Large intestine (tissue), 3 donors: ENCODE data around the gene NEUROD4. TPM values are rescaled to one million over a fixed set of nuclear protein-coding genes. Genes with fewer than 3 reads are reported as not detected.

Experiments used
- DNase-seq, 2 donors: peaks; one replicate each; pipeline versions ENCODE4 v3.0.0 to v3.0.0-alpha.2; 2013
- H3K27ac ChIP-seq: one replicate; pipeline ENCODE4 v1.5.1; 2013; ENCODE audit warnings: low read length
- H3K27me3 ChIP-seq: 2 replicates; pipeline ENCODE4 v1.6.1; 2013; ENCODE audit warnings: low read length; ENCODE audit not compliant: control insufficient read depth, insufficient read depth
- H3K36me3 ChIP-seq: 2 replicates; pipeline ENCODE4 v1.6.1; 2013; ENCODE audit warnings: low read length; ENCODE audit not compliant: control insufficient read depth, insufficient read depth
- H3K4me1 ChIP-seq: one replicate; pipeline ENCODE4 v1.6.1; 2013; ENCODE audit warnings: low read length; ENCODE audit not compliant: control insufficient read depth, insufficient read depth
- H3K4me3 ChIP-seq: one replicate; pipeline ENCODE4 v1.5.1; 2013; ENCODE audit warnings: low read length
- H3K9me3 ChIP-seq: one replicate; pipeline ENCODE4 v1.6.1; 2013; ENCODE audit warnings: mild to moderate bottlenecking, low read depth, low read length, moderate library complexity; ENCODE audit not compliant: control insufficient read depth
- WGBS: methylation state at CpG from one replicate; pipeline ENCODE4 v1.1.5; 2013; ENCODE audit warnings: low lambda C conversion rate; ENCODE audit not compliant: insufficient coverage; 5-methylcytosine and 5-hydroxymethylcytosine counted together
- polyA plus RNA-seq: library from polyadenylated mRNA; unstranded; fragments of 120-200 nt; gene quantifications from one replicate; pipeline ENCODE4 v1.2.1, GENCODE V29; 2013

The NEUROD4 gene
- polyA plus RNA-seq, 1 donor = 0.01 TPM

- peaks cover 14% of the 10 kb centered on the region for H3K27me3 ChIP-seq
- WGBS = 90% methylated on average over 2 of the region's 5 CpGs
- no peaks in the 10 kb centered on the region for H3K36me3 ChIP-seq
- no peak for DNase-seq
- no peak overlapping the region for H3K27ac ChIP-seq
- H3K9me3 ChIP-seq = no peaks in the 10 kb centered on the region
- no peaks in the 10 kb centered on the region for H3K4me1 ChIP-seq
- no peak overlapping the region for H3K4me3 ChIP-seq
Measured at GRCh38 chr12:55036326-55037115, 16.7 kb downstream of the NEUROD4 start.

GRCh38 chr12:55037351-55037987 is 17.7 kb downstream of the NEUROD4 start:
- WGBS = 100% methylated on average over 3 of the region's 5 CpGs

GRCh38 chr12:55039395-55040354 is 19.9 kb downstream of the NEUROD4 start:
- no peak for DNase-seq
- Histone ChIP-seq H3K4me1 (no peaks in the 10 kb centered on the region), H3K9me3 (no peaks in the 10 kb centered on the region), H3K27me3 (peaks cover 15% of the 10 kb centered on the region), H3K4me3 (no peak overlapping the region), H3K27ac (no peak overlapping the region), H3K36me3 (no peaks in the 10 kb centered on the region)
- WGBS = 80% methylated on average over 1 of the region's 10 CpGs

More at GRCh38 chr12:55037351-55037987, 17.7 kb downstream of the NEUROD4 start:
- Histone ChIP-seq H3K4me3 (no peak overlapping the region), H3K4me1 (no peaks in the 10 kb centered on the region), H3K27ac (no peak overlapping the region), H3K36me3 (no peaks in the 10 kb centered on the region), H3K27me3 (peaks cover 15% of the 10 kb centered on the region), H3K9me3 (no peaks in the 10 kb centered on the region)
- DNase-seq = peak; percentile 4 to 31

- WGBS = 100% methylated on average over 1 of the region's 4 CpGs
- DNase-seq = no peak
Measured at GRCh38 chr12:55041345-55042055, 21.7 kb downstream of the NEUROD4 start.

GRCh38 chr12:55043542-55043941 is 23.8 kb downstream of the NEUROD4 start:
- H3K36me3 ChIP-seq = no peaks in the 10 kb centered on the region
- H3K9me3 ChIP-seq = no peaks in the 10 kb centered on the region
- H3K27ac ChIP-seq = no peak overlapping the region
- 93% methylated on average over 2 of the region's 3 CpGs for WGBS
- H3K4me1 ChIP-seq = no peaks in the 10 kb centered on the region
- no peak for DNase-seq
- no peak overlapping the region for H3K4me3 ChIP-seq
- peaks cover 15% of the 10 kb centered on the region for H3K27me3 ChIP-seq

More at GRCh38 chr12:55041345-55042055, 21.7 kb downstream of the NEUROD4 start:
- H3K36me3 ChIP-seq = no peaks in the 10 kb centered on the region
- no peak overlapping the region for H3K27ac ChIP-seq
- H3K4me3 ChIP-seq = no peak overlapping the region
- H3K4me1 ChIP-seq = no peaks in the 10 kb centered on the region
- peaks cover 15% of the 10 kb centered on the region for H3K27me3 ChIP-seq
- H3K9me3 ChIP-seq = no peaks in the 10 kb centered on the region

GRCh38 chr12:55044135-55044534 is 24.4 kb downstream of the NEUROD4 start:
- WGBS = 100% methylated on average over 1 of the region's 6 CpGs
- no peak for DNase-seq
- peaks cover 15% of the 10 kb centered on the region for H3K27me3 ChIP-seq
- no peaks in the 10 kb centered on the region for H3K36me3 ChIP-seq
- H3K4me1 ChIP-seq = no peaks in the 10 kb centered on the region
- no peaks in the 10 kb centered on the region for H3K9me3 ChIP-seq
- no peak overlapping the region for H3K27ac ChIP-seq
- H3K4me3 ChIP-seq = no peak overlapping the region

- Histone ChIP-seq H3K36me3 (no peaks in the 10 kb centered on the region), H3K27me3 (peaks cover 2% of the 10 kb centered on the region), H3K4me1 (no peaks in the 10 kb centered on the region), H3K27ac (no peak overlapping the region), H3K4me3 (no peak overlapping the region), H3K9me3 (no peaks in the 10 kb centered on the region)
- no CpG with 5 or more reads among the region's 16 CpGs for WGBS
- no peak for DNase-seq
Measured at GRCh38 chr12:55049676-55050075, 29.9 kb downstream of the NEUROD4 start.

- WGBS = 92% methylated on average over 2 of the region's 7 CpGs
- DNase-seq = no peak
- Histone ChIP-seq H3K4me3 (no peak overlapping the region), H3K36me3 (no peaks in the 10 kb centered on the region), H3K4me1 (no peaks in the 10 kb centered on the region), H3K9me3 (no peaks in the 10 kb centered on the region), H3K27me3 (peaks cover 2% of the 10 kb centered on the region), H3K27ac (no peak overlapping the region)
Measured at GRCh38 chr12:55051197-55051947, 31.6 kb downstream of the NEUROD4 start.

GRCh38 chr12:55057481-55057880 is 37.7 kb downstream of the NEUROD4 start:
- Histone ChIP-seq H3K27me3 (peaks cover 4% of the 10 kb centered on the region), H3K4me1 (no peaks in the 10 kb centered on the region), H3K9me3 (no peaks in the 10 kb centered on the region), H3K27ac (no peak overlapping the region), H3K36me3 (no peaks in the 10 kb centered on the region), H3K4me3 (no peak overlapping the region)
- DNase-seq = no peak
- no CpG with 5 or more reads among the region's 5 CpGs for WGBS
